Neural progenitor cell (in vitro differentiated cells): Measurements from ENCODE around the gene PTPN2.

Source experiments
- CTCF ChIP-seq: fragments of 200-600 bp; sonication (generic); IDR thresholded peaks from 2 replicates; pipeline ENCODE4 v1.5.1; 2017; ENCODE audit warnings: antibody characterized with exemption, mild to moderate bottlenecking
- EZH2 ChIP-seq: fragments of 200-600 bp; sonication (generic); IDR thresholded peaks from 2 replicates; pipeline ENCODE4 v1.6.1; 2017; ENCODE audit warnings: antibody characterized with exemption, mild to moderate bottlenecking, moderate library complexity
- EZH2phosphoT487 ChIP-seq: fragments of 200-600 bp; sonication (generic); IDR thresholded peaks from 2 replicates; pipeline ENCODE4 v1.6.1; 2017; ENCODE audit warnings: antibody characterized with exemption

DNA sequence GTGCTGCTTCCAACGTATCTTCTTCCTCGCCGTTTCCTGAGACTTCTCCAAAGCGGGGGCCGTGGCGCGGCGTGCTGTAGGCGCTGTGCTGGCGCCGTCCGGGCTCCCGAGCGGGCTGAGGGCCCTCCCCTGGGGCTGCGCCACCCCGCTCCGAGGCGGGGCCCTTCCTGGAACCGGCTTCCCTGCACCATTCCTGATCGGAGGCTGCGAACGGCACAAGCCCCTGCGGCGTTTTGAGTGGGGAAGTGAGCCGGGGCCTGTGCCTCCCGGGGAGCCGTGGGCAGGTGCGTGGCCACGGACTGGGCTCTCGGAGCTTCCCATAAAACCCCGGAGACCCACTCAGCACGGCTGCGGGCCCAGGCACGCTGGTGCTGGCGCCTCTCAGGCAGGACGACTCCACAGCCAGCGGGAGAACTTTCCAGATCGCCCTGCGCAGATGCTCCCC, 106.5 kb downstream of the PTPN2 start:
- TF ChIP-seq CTCF (no peak), EZH2 (no peak), EZH2phosphoT487 (no peak)
